ENCODE results near the gene SAMD14. TPM values are rescaled to one million over a fixed set of nuclear protein-coding genes. Genes with fewer than 3 reads are reported as not detected.
A peak's percentile ranks its signal among the peaks of the same experiment; 100 is the strongest.

SAMD14 gene
- 1 to 10 TPM in 2 of 3 donors, under 1 TPM in 1; 0.52 to 2.6 (median 1.2) TPM for total RNA-seq
- long read RNA-seq, donor 1, full-length matches to known transcripts, result 3 of 9 reads
- long read RNA-seq, donor 1, partial matches to known transcripts, result 3 of 9 reads
- long read RNA-seq, donor 1, other reads (novel, unspliced or antisense), result 3 of 9 reads
- long read RNA-seq, donor 2, result 0 reads

- no peak for TF ChIP-seq CTCF (IDR thresholded peaks at IDR 0.05)
- ATAC-seq (peak; percentile 45), DNase-seq (no peak)
- Histone ChIP-seq H3K4me3 (no peak within 1 kb of the TSS), H3K36me3 (ENCODE audit: low read depth) (no peaks in the 10 kb centered on the region), H3K9me3 (no peaks in the 10 kb centered on the region), H3K4me1 (ENCODE audit: low read depth) (peaks cover 18% of the 10 kb centered on the region)
- intact Hi-C loops (cut with DNase I, micrococcal nuclease), result no loop called here
These were observed at the start of gene SAMD14 for GRCh38 chr17:50129728-50130558. TSS of gene SAMD14 (minus strand) at chr17:50130160. CDS start at chr17:50124959, 5,201 bp downstream.

DNA sequence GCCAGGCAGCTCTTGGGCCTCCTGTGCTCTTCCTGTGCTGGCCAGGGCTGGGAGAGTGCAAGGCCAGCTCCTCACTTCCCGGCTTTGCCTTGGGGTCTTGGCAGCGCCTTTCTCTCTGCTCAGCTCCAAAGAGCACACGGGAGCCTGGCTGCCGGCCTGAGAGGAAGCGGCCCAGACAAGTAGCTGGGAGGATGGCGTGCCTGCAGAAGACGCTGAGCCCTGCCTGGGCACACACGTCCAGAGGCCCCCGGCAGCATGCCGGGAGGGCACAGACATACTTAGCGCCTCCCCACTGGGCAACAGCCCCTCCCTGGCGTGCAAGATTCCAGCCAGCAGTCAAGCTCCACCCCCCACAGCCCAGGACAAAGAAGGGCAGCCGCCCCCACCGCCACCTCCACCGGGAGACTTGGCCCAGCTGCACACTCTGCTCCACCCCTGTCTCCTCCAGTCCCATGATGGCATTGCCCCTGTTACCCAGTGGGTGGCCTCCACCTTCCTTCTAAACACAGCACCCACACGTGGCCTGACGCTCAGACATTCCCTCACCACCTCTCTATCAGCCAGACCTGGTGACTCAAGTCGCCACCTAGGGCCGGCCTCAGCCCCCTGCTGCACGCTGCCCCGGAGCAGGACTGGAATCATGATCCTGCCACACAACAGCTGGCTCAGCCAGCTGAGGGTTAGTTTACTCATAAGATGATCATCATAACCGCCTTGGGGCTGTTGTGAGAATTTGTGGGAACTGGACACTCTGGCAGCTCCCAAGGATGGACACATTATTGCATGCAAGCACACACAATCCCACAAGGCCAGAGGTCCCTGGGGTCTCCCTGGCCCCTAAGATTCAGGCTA, 48.2 kb upstream of the SAMD14 start:
- DNase-seq, result peak; percentile 77 to 85 (median 84)
- Histone ChIP-seq H3K4me3 (no peak overlapping the region), H3K36me3 (ENCODE audit: low read depth) (no peaks in the 10 kb centered on the region), H3K4me1 (ENCODE audit: low read depth) (peaks cover 5% of the 10 kb centered on the region), H3K9me3 (no peaks in the 10 kb centered on the region)
- intact Hi-C loops (cut with DNase I, micrococcal nuclease), result loop anchor here in 1 of 2 donors (10.0 kb wide), 1 partner anchor 117 kb away; no protein-coding TSS in a partner anchor
- ATAC-seq, result peak; percentile 91
- TF ChIP-seq CTCF (IDR thresholded peaks at IDR 0.05), result peak; percentile 54

- no peak for TF ChIP-seq CTCF (IDR thresholded peaks at IDR 0.05)
- Histone ChIP-seq H3K36me3 (ENCODE audit: low read depth) (no peaks in the 10 kb centered on the region), H3K9me3 (no peaks in the 10 kb centered on the region), H3K4me3 (no peak overlapping the region), H3K4me1 (ENCODE audit: low read depth) (peaks cover 5% of the 10 kb centered on the region)
- intact Hi-C loops (cut with DNase I, micrococcal nuclease), result loop anchor here in 1 of 2 donors (10.0 kb wide), 1 partner anchor 117 kb away; no protein-coding TSS in a partner anchor
- no peak for DNase-seq
- ATAC-seq, result no peak
These were observed 47.5 kb upstream of the SAMD14 start for GRCh38 chr17:50177476-50177875.

- intact Hi-C loops (cut with DNase I, micrococcal nuclease), result loop anchor here in 1 of 2 donors (10.0 kb wide), 1 partner anchor 118 kb away; no protein-coding TSS in a partner anchor
- H3K4me3 ChIP-seq, result no peak overlapping the region
- H3K4me1 ChIP-seq (ENCODE audit: low read depth), result peaks cover 5% of the 10 kb centered on the region
- H3K36me3 ChIP-seq (ENCODE audit: low read depth), result no peaks in the 10 kb centered on the region
- TF ChIP-seq CTCF (IDR thresholded peaks at IDR 0.05), result no peak
- ATAC-seq (no peak), DNase-seq (no peak)
- no peaks in the 10 kb centered on the region for H3K9me3 ChIP-seq
These were observed 46.8 kb upstream of the SAMD14 start for GRCh38 chr17:50176559-50177357.
